Fibroblast of upper back skin (primary cell): Measurements from ENCODE around the gene LRRC63.
"Not testable (repeated sequence)": the region's sequence is repeated elsewhere in the genome, so short reads cannot be mapped to it uniquely, and the experiment has no call there.

ENCODE experiments used
- DNase-seq: peaks from one replicate; pipeline ENCODE4 v3.0.0-alpha.2; 2013

The LRRC63 gene

DNA sequence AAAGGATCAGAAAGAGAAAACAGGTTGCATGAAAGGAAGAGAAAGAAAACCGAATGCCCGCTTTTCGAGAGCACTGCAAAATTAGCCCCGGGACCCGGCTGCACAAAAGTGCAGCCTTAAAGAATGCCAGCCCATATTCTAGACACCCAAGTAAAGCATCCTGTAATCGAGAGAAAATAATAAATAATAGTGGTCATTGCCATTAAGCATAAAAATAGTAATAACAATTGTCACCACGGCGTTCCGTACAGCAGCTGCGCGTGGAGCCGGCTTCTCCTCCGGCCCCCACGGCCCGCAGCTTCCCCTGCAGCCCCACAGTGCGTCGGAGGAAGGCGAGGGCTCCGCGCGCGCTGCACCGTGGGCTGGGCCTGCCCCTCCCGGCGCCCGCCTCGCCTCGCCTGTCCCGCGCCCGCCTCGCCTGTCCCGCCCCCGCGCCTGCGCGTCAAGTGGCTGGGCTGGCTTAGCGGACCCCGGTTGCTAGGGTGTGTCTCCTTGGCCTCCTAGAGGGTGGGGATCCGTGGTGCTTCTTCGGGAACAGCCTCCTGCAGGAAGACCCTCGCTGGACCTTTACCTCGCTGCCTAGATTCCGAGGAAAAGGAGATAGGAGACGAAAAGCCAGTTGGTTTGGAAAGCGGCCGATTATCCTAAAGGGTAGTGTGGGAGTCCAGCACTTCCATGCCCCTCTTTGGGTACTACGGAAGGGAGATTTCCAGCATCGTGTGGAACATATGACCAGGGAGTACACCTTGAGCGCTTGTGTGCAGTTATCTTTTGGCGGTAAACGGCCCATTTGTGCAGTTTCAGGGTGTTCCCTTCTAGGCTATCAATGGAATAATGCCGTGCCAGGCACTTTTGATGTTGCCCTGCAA lies at the start of gene LRRC63:
LRRC63 (plus strand) TSS at position 446 of the 869 bp plus-strand sequence. CDS start 1,107 bp downstream, outside the sequence.
- peak; percentile 51 for DNase-seq

DNA sequence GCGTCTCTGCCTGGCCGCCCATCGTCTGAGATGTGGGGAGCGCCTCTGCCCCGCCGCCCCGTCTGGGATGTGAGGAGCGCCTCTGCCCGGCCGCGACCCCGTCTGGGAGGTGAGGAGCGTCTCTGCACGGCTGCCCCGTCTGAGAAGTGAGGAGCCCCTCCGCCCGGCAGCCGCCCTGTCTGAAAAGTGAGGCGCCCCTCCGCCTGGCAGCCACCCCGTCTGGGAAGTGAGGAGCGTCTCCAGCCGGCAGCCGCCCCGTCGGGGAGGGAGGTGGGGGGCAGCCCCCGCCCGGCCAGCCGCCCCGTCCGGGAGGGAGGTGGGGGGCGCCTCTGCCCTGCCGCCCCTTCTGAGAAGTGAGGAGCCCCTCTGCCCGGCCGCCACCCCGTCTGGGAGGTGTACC lies 49.0 kb upstream of the LRRC63 start:
- not testable (repeated sequence) for DNase-seq

- no peak for DNase-seq
These were observed 47.1 kb upstream of the LRRC63 start for GRCh38 chr13:46164661-46165060.

GRCh38 chr13:46165485-46166223 lies 46.1 kb upstream of the LRRC63 start:
- peak; percentile 63 for DNase-seq

- DNase-seq = no peak
These were observed 45.5 kb upstream of the LRRC63 start for GRCh38 chr13:46166224-46166584.

DNA sequence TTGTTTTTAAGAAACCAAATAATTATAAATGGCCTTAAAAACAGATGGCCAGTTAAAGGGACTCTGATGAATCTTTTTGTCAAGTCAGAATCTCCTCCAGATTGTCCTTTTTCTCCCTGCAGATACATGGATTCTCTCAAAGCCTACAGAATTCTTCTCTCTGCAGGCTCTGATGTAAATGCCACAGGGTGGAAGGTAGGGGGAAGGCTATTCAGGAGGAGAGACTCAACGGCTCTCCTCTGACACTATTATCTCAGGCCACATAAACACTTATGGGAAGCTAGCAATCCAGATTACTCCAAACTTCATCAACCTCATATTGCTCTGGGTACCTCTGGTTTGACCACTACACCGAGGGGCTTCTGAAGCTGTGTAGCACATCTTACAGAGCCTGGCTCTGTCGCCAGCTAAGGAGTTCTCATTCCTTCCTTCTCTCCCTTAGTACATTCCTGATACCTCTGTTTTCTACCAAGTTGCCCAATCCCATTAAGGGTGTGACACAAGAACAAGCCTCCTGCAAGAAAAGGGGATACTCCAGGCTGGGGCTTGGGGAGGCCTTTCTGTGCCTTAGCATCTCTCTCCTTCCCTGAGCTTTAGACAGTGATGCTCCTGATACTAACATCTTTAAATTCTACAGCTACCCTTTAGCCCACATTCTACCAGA lies 44.6 kb upstream of the LRRC63 start:
- DNase-seq = no peak

- peak; percentile 7 for DNase-seq
These were observed 43.4 kb upstream of the LRRC63 start for GRCh38 chr13:46168341-46168740.

GRCh38 chr13:46168783-46169182 lies 42.9 kb upstream of the LRRC63 start:
- no peak for DNase-seq

DNA sequence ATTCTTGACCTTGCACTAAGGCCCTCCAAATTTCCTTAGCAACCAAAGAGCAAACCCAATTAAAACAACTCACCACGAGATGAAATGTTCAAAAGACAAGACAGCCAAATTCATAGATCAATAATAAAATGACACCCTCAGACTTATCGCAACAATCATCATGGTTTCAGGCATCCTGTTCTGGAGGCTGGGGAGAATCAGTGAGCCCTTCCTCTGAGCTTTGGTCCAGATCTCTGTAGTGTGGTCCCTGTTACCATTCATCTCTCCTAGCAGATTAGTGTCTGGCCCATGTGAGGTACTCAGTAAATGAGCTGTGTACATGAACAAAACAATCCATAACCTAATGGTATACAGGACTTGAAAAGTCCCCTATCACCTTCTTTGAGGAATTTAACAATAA lies 42.0 kb upstream of the LRRC63 start:
- no peak for DNase-seq

GRCh38 chr13:46170268-46170667 lies 41.5 kb upstream of the LRRC63 start:
- no peak for DNase-seq

DNA sequence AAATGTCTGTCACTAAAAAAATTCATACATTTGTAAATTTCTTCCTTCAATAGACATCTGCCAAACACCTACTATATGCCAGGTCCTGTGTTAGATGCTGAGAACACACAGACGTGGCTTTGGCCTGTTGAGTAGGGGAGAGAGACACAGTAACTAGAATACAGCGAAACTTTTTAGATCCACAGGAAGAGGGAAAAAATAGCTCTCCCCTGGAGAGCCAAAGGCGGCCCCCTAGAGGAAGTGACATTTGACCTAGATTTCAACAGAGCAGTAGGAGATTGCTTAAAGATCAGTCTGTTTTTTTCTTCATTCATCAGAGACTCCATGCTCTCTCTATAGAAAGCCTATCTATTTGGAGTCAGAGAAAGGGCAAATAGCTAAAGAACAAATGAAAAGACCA lies 41.0 kb upstream of the LRRC63 start:
- DNase-seq = peak; percentile 32

GRCh38 chr13:46171217-46171616 lies 40.5 kb upstream of the LRRC63 start:
- DNase-seq = no peak

DNA sequence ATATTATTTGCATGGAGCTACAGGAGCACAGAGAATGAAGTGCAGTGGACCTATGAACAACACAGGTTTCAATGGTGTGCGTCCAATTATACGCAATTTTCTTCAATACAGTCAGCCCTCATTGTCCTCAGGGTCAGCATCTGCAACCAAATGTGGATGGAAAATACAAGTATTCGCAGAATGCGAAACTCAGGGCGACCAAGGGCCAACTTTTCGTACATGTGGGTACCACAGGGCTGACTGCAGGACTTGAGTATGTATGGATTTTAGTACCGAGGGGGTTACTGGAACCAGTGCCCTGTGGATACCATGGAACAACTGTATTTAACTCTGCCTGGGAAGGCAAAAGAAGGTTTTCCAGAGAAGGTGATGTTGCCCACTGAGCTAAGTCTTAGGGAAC lies 40.0 kb upstream of the LRRC63 start:
- DNase-seq = no peak

GRCh38 chr13:46172531-46172991 lies 39.2 kb upstream of the LRRC63 start:
- no peak for DNase-seq

GRCh38 chr13:46173656-46174055 lies 38.1 kb upstream of the LRRC63 start:
- DNase-seq = no peak

GRCh38 chr13:46176756-46177155 lies 35.0 kb upstream of the LRRC63 start:
- no peak for DNase-seq

- DNase-seq = no peak
These were observed 33.6 kb upstream of the LRRC63 start for GRCh38 chr13:46178143-46178542.

DNA sequence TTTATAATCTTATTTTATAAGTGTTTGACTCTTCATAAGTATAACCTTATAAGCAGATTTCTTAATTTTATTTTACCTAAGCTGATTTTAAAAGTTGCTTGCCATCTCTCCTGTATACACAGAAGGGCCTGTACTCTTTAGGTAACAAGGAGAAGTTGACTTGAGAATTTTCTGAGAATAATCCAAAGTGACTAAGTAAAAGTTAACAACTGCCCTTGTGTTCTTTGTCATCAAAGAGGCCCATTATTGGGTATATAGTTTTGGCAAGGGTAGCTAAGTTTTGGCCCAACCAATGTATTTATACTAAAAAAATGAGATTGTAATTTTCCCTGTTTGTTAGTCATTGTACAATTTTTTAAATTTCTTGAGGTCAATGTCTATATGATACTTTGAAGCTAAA lies 32.9 kb upstream of the LRRC63 start:
- DNase-seq = no peak

GRCh38 chr13:46179491-46179908 lies 32.2 kb upstream of the LRRC63 start:
- DNase-seq = no peak

DNA sequence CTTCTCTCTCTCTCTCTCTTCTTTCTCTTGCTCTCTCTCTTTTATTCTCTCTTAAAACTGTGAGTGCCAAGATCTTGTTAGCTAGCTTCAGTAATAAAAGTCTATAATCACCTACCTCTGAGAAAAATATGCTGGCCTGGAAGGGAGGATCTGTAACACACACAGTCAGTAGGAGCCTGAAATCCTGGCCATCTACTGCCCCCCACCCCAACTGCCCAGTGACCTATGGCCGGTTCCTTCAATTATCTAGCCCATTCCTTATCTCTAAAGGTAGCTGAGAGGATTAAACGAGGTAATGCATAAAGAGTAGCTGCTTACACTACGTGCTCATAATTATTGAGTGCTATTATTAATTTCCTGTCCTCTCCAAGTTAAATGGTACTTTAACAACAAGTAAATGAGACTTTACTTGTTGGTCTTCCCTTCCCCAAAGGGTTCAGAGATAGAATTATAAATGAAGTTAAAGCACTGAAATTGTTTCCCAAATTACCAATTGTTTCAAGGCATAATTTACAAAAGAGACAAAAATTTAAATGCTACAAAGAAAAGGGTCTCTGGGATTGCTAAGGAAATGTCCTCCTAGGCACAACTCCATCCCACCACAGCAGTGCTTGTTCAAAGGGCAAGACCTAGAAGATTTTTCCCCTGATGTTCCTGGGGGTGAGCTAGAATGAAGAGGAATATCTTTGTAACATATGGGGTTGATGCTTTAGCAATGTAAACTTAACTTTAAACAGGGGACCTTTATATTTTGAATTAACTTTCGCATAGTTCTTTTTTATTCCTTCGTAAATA lies 31.6 kb upstream of the LRRC63 start:
- no peak for DNase-seq

DNA sequence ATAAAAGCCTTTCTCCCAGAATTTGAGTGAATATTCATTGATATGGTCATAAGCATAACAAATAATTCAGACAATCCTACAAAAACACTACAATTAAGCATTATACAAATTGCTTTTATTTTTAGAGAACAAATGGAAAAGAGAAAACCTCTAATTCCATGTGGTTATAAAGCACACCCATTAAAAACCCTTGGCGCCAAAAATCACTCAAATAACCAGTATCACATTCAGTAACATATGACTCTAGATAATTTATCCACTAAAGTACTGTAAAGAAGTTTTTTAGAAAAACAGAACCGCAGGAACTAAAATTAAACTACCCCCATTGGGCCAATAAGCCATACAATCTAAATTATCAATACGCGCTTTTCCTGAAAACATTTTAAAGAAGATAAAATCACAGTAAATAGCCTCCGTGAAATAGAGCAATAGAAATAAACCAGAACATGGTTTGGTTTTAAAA lies 30.3 kb upstream of the LRRC63 start:
- DNase-seq = no peak

GRCh38 chr13:46181840-46182490 lies 29.8 kb upstream of the LRRC63 start, which contains the start of gene LCP1:
TSS of gene LCP1 (minus strand) at chr13:46182177. CDS start at chr13:46159662, 22,515 bp downstream.
- DNase-seq = no peak
